CD4-positive, alpha-beta T cell (primary cell): Measurements from ENCODE around the gene STRADA. TPM values are rescaled to one million over a fixed set of nuclear protein-coding genes. Genes with fewer than 3 reads are reported as not detected.

Source experiments
- ATAC-seq: fragments of 200-7000 bp; cut with Tn5 transposase; one replicate; pipeline ENCODE4 v1.10.0; 2022; ENCODE audit warnings: mild to moderate bottlenecking; ENCODE audit not compliant: poor library complexity
- CTCF ChIA-PET: fragments of 350-600 bp; sonication (Branson Sonifier 250); formaldehyde crosslinking; loops from one replicate; lab custom pipeline; 2021; ENCODE audit warnings: antibody characterized with exemption, inconsistent platforms; lab: Charles Lee
- POLR2A ChIA-PET: fragments of 350-600 bp; sonication (Branson Sonifier 250); formaldehyde crosslinking; loops from one replicate; lab custom pipeline; 2021; ENCODE audit warnings: antibody characterized with exemption, inconsistent platforms; lab: Charles Lee
- DNase-seq, 14 experiments: peaks; one replicate each; pipeline ENCODE4 v3.0.0-alpha.2; 2013 to 2020; ENCODE audit warnings: mixed read lengths in 2 of 14
- H3K27ac ChIP-seq, 2 donors: one replicate each; pipeline versions ENCODE4 v1.5.1 to v1.7.0; 2013; ENCODE audit warnings: low read length in 2 of 2, low read depth in 1 of 2, mild to moderate bottlenecking in 1 of 2
- H3K27me3 ChIP-seq, 2 experiments: 1 replicate in 1 of 2; 2 replicates in 1 of 2; pipeline versions ENCODE4 v1.6.1 to v1.7.0; 2013; ENCODE audit warnings: low read length in 2 of 2, control low read depth in 1 of 2, mild to moderate bottlenecking in 1 of 2, moderate library complexity in 1 of 2; ENCODE audit not compliant: insufficient read depth in 2 of 2, control insufficient read depth in 1 of 2
- H3K36me3 ChIP-seq: one replicate; pipeline ENCODE4 v1.6.1; 2013; ENCODE audit warnings: low read length, control low read depth; ENCODE audit not compliant: insufficient read depth
- H3K4me1 ChIP-seq: one replicate; pipeline ENCODE4 v1.6.1; 2013; ENCODE audit warnings: low read length, control low read depth; ENCODE audit not compliant: insufficient read depth
- H3K4me3 ChIP-seq: one replicate; pipeline ENCODE4 v1.5.1; 2013; ENCODE audit warnings: mild to moderate bottlenecking, low read length, moderate library complexity
- H3K9me3 ChIP-seq, 2 experiments: 1 replicate in 1 of 2; 2 replicates in 1 of 2; pipeline versions ENCODE4 v1.6.1 to v1.7.0; 2013; ENCODE audit warnings: low read length in 2 of 2, mild to moderate bottlenecking in 2 of 2, control low read depth in 1 of 2, moderate library complexity in 1 of 2; ENCODE audit not compliant: control insufficient read depth in 1 of 2, insufficient read depth in 1 of 2
- H3K27ac Mint-ChIP-seq: one replicate; pipeline ENCODE4 v1.8.0; 2020; ENCODE audit warnings: mixed read lengths
- H3K27me3 Mint-ChIP-seq: one replicate; pipeline ENCODE4 v1.8.0; 2021; ENCODE audit warnings: mixed read lengths
- H3K36me3 Mint-ChIP-seq: one replicate; pipeline ENCODE4 v1.8.0; 2021; ENCODE audit warnings: low read depth, mixed read lengths
- H3K4me1 Mint-ChIP-seq: one replicate; pipeline ENCODE4 v1.8.0; 2021; ENCODE audit warnings: low read depth, mixed read lengths
- H3K4me3 Mint-ChIP-seq: one replicate; pipeline ENCODE4 v1.8.0; 2020; ENCODE audit warnings: mild to moderate bottlenecking, mixed read lengths
- H3K9me3 Mint-ChIP-seq: one replicate; pipeline ENCODE4 v1.8.0; 2020; ENCODE audit warnings: mixed read lengths
- intact Hi-C, 2 experiments: fragments of 100-400 bp; cut with DNase I in 1 of 2; cut with micrococcal nuclease in 1 of 2; formaldehyde crosslinking; loops; one replicate each; pipeline versions ENCODE4 v1.15.1 to v1.9.0; 2023 to 2025; cut with DNase I, micrococcal nuclease
- total RNA-seq, 174 experiments: library from RNA in 2 of 174; stranded (reverse) in 2 of 174; gene quantifications; one replicate each; pipeline ENCODE4 v1.2.3 and lab custom pipeline; 2021 to 2026
- TF ChIP-seq, protein P1 (sequence below): fragments of 200-600 bp; IDR thresholded peaks from one replicate; pipeline ENCODE4 v1.8.0; 2022; ENCODE audit warnings: antibody characterized with exemption, mild to moderate bottlenecking

STRADA gene
- total RNA-seq, 2 experiments from 2014 or later = 50.9 to 51.0 TPM

DNA sequence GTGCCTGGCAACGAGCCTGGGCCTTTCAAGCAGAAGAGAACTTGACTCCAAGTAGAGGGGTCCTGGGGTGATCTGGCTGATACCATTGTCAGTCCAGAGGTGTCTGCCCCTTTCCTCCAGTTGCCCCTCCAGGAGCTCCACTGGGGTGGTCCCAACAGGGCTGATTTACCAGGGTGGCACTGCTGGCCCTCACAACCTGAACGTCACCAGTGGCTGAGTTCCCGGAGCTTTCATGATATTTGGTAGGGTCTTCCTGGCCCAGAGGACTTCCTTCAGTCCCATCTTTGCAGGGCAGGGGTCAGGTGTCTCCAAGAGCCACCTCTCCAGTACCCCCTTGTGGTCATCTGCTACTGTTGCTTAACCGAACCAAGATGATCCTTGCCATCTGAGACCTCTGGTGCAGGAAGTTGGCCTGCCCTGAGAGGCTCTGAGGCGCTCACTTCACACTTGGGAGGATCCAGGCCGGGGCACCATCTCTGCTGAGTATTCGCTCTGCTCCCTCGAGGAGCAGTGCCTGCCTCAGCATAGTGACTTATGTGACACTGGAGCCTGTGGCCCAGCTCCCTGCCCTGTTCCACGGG, 45.1 kb downstream of the STRADA start:
- peak overlapping the region; percentile 100 for H3K4me3 Mint-ChIP-seq
- H3K36me3 Mint-ChIP-seq = peaks cover 83% of the 10 kb centered on the region
- Histone ChIP-seq H3K36me3 (peaks cover 63% of the 10 kb centered on the region), H3K4me1 (peaks cover 71% of the 10 kb centered on the region), H3K4me3 (peak overlapping the region; percentile 98), H3K27me3 (no peaks in the 10 kb centered on the region), H3K9me3 (no peaks in the 10 kb centered on the region), H3K27ac (peak overlapping the region; percentile 73 to 91)
- ATAC-seq (peak; percentile 7), DNase-seq (peak in 12 of 14 experiments; percentile 36 to 78 (median 43))
- CTCF ChIA-PET = interaction anchor here (0.7 to 10.9 kb wide), 7 partner anchors 9 to 271 kb away, joined by 3 to 169 read pairs (median 3); no protein-coding TSS in a partner anchor
- POLR2A ChIA-PET = interaction anchor here (0.9 to 13.2 kb wide), 23 partner anchors 8 to 810 kb away, joined by 3 to 844 read pairs (median 5); partner anchors contain the start of genes CCDC47, CEP95, DDX42 and DDX5
- H3K4me1 Mint-ChIP-seq = peaks cover 65% of the 10 kb centered on the region
- H3K27ac Mint-ChIP-seq = peak overlapping the region; percentile 100
- intact Hi-C loops = loop anchor here in 1 of 2 experiments (5.0 kb wide), 1 partner anchor 131 kb away; the partner anchor contains the start of genes FTSJ3 and PSMC5
- peaks cover 5% of the 10 kb centered on the region for H3K27me3 Mint-ChIP-seq
- TF ChIP-seq, protein P1, sequence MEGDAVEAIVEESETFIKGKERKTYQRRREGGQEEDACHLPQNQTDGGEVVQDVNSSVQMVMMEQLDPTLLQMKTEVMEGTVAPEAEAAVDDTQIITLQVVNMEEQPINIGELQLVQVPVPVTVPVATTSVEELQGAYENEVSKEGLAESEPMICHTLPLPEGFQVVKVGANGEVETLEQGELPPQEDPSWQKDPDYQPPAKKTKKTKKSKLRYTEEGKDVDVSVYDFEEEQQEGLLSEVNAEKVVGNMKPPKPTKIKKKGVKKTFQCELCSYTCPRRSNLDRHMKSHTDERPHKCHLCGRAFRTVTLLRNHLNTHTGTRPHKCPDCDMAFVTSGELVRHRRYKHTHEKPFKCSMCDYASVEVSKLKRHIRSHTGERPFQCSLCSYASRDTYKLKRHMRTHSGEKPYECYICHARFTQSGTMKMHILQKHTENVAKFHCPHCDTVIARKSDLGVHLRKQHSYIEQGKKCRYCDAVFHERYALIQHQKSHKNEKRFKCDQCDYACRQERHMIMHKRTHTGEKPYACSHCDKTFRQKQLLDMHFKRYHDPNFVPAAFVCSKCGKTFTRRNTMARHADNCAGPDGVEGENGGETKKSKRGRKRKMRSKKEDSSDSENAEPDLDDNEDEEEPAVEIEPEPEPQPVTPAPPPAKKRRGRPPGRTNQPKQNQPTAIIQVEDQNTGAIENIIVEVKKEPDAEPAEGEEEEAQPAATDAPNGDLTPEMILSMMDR = peak; percentile 32
- no peaks in the 10 kb centered on the region for H3K9me3 Mint-ChIP-seq

DNA sequence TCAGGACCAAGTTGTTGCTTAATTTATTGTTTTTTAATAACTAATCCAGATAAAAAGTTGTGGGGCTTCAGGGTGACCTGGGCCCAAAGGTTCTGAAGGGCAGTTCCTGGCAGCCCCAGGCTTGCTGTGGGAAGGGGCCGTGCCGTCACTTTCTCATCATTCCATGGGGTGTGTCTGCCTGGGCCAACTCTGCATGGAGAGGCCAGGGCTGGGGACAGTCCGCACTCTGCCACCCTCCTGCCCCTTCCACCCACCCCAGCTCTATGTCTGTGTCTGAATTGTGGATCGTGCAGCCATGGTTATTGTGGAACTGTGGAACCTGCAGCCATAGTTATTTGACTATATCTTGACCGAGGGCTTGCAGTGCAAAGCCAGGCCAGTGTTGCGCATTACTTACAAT, 45.7 kb downstream of the STRADA start:
- Mint-ChIP-seq H3K4me3 (peak overlapping the region; percentile 100), H3K27me3 (peaks cover 5% of the 10 kb centered on the region), H3K9me3 (no peaks in the 10 kb centered on the region), H3K4me1 (peaks cover 59% of the 10 kb centered on the region), H3K36me3 (peaks cover 83% of the 10 kb centered on the region), H3K27ac (peak overlapping the region; percentile 100)
- peak overlapping the region; percentile 22 to 39 for H3K27ac ChIP-seq
- H3K4me1 ChIP-seq = peaks cover 65% of the 10 kb centered on the region
- no peaks in the 10 kb centered on the region for H3K27me3 ChIP-seq
- ChIA-PET POLR2A (interaction anchor here (0.5 to 13.2 kb wide), 26 partner anchors 9 to 321 kb away, joined by 3 to 844 read pairs (median 8); partner anchors contain the start of genes CCDC47, DDX42, FTSJ3 and MAP3K3), CTCF (interaction anchor here (1.0 to 10.9 kb wide), 3 partner anchors 8 to 271 kb away, joined by 3 to 169 read pairs (median 3); no protein-coding TSS in a partner anchor)
- intact Hi-C loops = loop anchor here in 1 of 2 experiments (5.0 kb wide), 1 partner anchor 131 kb away; the partner anchor contains the start of genes FTSJ3 and PSMC5
- TF ChIP-seq, protein P1 = no peak
- peaks cover 69% of the 10 kb centered on the region for H3K36me3 ChIP-seq
- DNase-seq = peak in 2 of 14 experiments; percentile 29 to 37
- peak overlapping the region; percentile 98 for H3K4me3 ChIP-seq
- no peak for ATAC-seq
- H3K9me3 ChIP-seq = no peaks in the 10 kb centered on the region

DNA sequence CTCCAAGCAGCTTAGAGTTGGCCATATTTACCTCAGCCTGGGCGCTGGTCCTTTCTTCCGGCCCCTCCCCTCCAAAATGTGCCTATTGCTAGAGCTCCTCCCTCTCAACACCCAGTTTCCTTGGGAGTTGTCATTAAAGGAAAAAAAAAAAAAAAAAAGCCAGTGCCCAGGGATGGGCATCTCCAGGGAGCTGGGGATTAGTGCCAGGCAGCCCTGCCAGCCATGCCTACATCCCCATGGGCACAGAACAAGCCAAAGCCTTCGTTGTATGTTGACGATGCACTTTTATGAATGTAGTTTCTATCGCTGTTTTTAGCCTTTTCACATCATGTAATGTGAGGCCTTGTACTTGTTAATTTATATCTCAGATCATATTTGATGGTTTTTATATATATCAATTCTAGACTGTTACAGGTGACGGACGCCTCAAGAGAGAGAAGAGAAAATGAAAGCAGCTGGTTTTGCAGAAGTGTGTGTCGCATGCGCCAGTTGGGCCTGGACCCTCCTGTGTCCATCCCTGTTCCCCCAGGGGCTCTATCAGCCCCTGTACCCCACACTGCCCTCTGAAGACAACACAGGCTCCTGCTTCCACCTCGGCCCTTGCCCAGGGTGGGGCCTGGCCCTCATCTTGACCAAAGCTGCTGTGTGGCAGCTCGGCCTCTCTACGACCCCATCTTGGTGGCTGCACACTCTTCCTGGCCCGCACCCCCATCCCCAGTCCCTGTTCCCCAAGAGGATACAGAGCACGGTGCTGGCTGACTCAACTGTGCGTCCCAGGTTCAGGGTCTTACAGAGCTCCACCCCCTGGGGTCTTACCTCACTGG, 46.4 kb downstream of the STRADA start:
- H3K9me3 ChIP-seq = no peaks in the 10 kb centered on the region
- peaks cover 58% of the 10 kb centered on the region for H3K4me1 Mint-ChIP-seq
- H3K4me1 ChIP-seq = peaks cover 60% of the 10 kb centered on the region
- H3K4me3 ChIP-seq = peak overlapping the region; percentile 20
- H3K9me3 Mint-ChIP-seq = no peaks in the 10 kb centered on the region
- TF ChIP-seq, protein P1 = no peak
- intact Hi-C loops = loop anchor here in 1 of 2 experiments (5.0 kb wide), 1 partner anchor 132 kb away; the partner anchor contains the start of genes FTSJ3 and PSMC5
- peaks cover 89% of the 10 kb centered on the region for H3K36me3 Mint-ChIP-seq
- ATAC-seq = no peak
- peak overlapping the region; percentile 100 for H3K27ac Mint-ChIP-seq
- no peaks in the 10 kb centered on the region for H3K27me3 ChIP-seq
- ChIA-PET POLR2A (interaction anchor here (0.5 to 13.2 kb wide), 40 partner anchors 9 to 325 kb away, joined by 3 to 844 read pairs (median 6); partner anchors contain the start of genes CCDC47, DDX42, FTSJ3 and ICAM2), CTCF (interaction anchor here (0.5 to 10.9 kb wide), 2 partner anchors 16 to 115 kb away, joined by 3 to 169 read pairs; no protein-coding TSS in a partner anchor)
- H3K27me3 Mint-ChIP-seq = peaks cover 5% of the 10 kb centered on the region
- peaks cover 76% of the 10 kb centered on the region for H3K36me3 ChIP-seq
- peak overlapping the region; percentile 22 to 39 for H3K27ac ChIP-seq
- DNase-seq = peak in 6 of 14 experiments; percentile 25 to 57 (median 41)
- peak overlapping the region; percentile 80 for H3K4me3 Mint-ChIP-seq
